GM06990 (cell line): ENCODE results near the gene LARP1.
A peak's percentile ranks its signal among the peaks of the same experiment; 100 is the strongest.

Experiments used
- DNase-seq: peaks from one replicate; pipeline ENCODE4 v3.0.0-alpha.2; 2011; ENCODE audit not compliant: insufficient read length; ENCODE audit errors: extremely low read depth
- H3K27me3 ChIP-seq: replicated peaks from 2 replicates; pipeline ENCODE4 v1.6.0; 2011; ENCODE audit warnings: low read length; ENCODE audit not compliant: control insufficient read depth, insufficient read depth
- H3K36me3 ChIP-seq: 2 replicates; pipeline ENCODE4 v1.5.1; 2011; ENCODE audit warnings: low read length; ENCODE audit not compliant: control insufficient read depth, insufficient read depth
- H3K4me3 ChIP-seq: replicated peaks from 2 replicates; pipeline ENCODE4 v1.5.1; 2011; ENCODE audit warnings: low read depth, mild to moderate bottlenecking, control low read depth, low read length
- CTCF ChIP-seq: IDR thresholded peaks from 2 replicates; pipeline ENCODE4 v1.5.1; 2011; ENCODE audit warnings: low read length, control low read depth, mild to moderate bottlenecking, inconsistent platforms; ENCODE audit not compliant: insufficient read depth, poor library complexity, severe bottlenecking

Gene LARP1

GRCh38 chr5:154755361-154756008, at the start of gene LARP1:
TSS of gene LARP1 (plus strand) at chr5:154755377. CDS start at chr5:154755758, 381 bp downstream.
- DNase-seq = peak; percentile 61
- H3K27me3 ChIP-seq = no peaks in the 10 kb centered on the region
- H3K4me3 ChIP-seq = peak within 1 kb of the TSS; percentile 77
- TF ChIP-seq CTCF = no peak
- no peaks in the 10 kb centered on the region for H3K36me3 ChIP-seq

- TF ChIP-seq CTCF = no peak
- DNase-seq = no peak
- Histone ChIP-seq H3K4me3 (no peak overlapping the region), H3K36me3 (no peaks in the 10 kb centered on the region), H3K27me3 (no peaks in the 10 kb centered on the region)
Measured at GRCh38 chr5:154706416-154706815, 48.8 kb upstream of the LARP1 start.

GRCh38 chr5:154707641-154708040, 47.5 kb upstream of the LARP1 start:
- Histone ChIP-seq H3K27me3 (no peaks in the 10 kb centered on the region), H3K4me3 (no peak overlapping the region), H3K36me3 (no peaks in the 10 kb centered on the region)
- no peak for DNase-seq
- TF ChIP-seq CTCF = no peak

- Histone ChIP-seq H3K36me3 (no peaks in the 10 kb centered on the region; the same call in 1 of the 2 replicates), H3K4me3 (no peak overlapping the region), H3K27me3 (no peaks in the 10 kb centered on the region)
- no peak for DNase-seq
- TF ChIP-seq CTCF = no peak
Measured at GRCh38 chr5:154708207-154708606, 47.0 kb upstream of the LARP1 start.

GRCh38 chr5:154708846-154709245, 46.3 kb upstream of the LARP1 start:
- DNase-seq = no peak
- no peak for TF ChIP-seq CTCF
- H3K4me3 ChIP-seq = no peak overlapping the region

More at GRCh38 chr5:154708846-154709245, 46.3 kb upstream of the LARP1 start:
- H3K27me3 ChIP-seq = no peaks in the 10 kb centered on the region
- no peaks in the 10 kb centered on the region; the same call in 1 of the 2 replicates for H3K36me3 ChIP-seq
